GM12892 (cell line): ENCODE measurements around the gene EIF4G2.

Experiments used
- POLR2A ChIP-seq: IDR thresholded peaks from 2 replicates; pipeline ENCODE4 v1.6.1; 2011; ENCODE audit warnings: low read depth, low read length, control low read depth
- POLR2AphosphoS5 ChIP-seq: IDR thresholded peaks from 2 replicates; pipeline ENCODE4 v1.6.1; 2011; ENCODE audit warnings: low read depth, low read length, control low read depth

GRCh38 chr11:10844796-10845195, 36.1 kb upstream of the EIF4G2 start:
- TF ChIP-seq POLR2AphosphoS5: no peak
- no peak for TF ChIP-seq POLR2A
